GM12801 (cell line): ENCODE data around the gene RHOD.

Source experiments
- TF ChIP-seq, protein P1 (sequence below): IDR thresholded peaks from one replicate; pipeline ENCODE4 v1.5.1; 2011; ENCODE audit warnings: control low read depth; ENCODE audit not compliant: insufficient read length; ENCODE audit errors: extremely low read depth

Gene RHOD

DNA sequence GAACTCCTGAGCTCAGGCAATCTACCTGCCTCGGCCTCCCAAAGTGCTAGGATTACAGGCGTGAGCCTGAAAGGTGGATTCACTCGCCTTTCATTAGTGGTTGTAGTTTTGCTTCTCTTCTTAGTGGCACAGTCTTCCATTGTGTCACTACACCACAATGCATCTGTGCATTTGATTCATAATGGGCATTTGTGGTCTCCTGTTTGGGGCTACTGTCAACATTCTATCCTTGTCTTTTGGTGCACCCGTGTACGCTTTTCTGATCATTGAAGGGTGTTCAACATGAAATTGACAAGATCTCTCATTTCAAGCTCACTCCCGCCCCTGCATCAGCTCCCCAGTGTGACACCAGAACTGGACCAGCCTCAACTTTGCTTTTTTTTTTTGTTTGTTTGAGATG is 35.7 kb upstream of the RHOD start:
- TF ChIP-seq, protein P1, sequence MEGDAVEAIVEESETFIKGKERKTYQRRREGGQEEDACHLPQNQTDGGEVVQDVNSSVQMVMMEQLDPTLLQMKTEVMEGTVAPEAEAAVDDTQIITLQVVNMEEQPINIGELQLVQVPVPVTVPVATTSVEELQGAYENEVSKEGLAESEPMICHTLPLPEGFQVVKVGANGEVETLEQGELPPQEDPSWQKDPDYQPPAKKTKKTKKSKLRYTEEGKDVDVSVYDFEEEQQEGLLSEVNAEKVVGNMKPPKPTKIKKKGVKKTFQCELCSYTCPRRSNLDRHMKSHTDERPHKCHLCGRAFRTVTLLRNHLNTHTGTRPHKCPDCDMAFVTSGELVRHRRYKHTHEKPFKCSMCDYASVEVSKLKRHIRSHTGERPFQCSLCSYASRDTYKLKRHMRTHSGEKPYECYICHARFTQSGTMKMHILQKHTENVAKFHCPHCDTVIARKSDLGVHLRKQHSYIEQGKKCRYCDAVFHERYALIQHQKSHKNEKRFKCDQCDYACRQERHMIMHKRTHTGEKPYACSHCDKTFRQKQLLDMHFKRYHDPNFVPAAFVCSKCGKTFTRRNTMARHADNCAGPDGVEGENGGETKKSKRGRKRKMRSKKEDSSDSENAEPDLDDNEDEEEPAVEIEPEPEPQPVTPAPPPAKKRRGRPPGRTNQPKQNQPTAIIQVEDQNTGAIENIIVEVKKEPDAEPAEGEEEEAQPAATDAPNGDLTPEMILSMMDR = no peak

DNA sequence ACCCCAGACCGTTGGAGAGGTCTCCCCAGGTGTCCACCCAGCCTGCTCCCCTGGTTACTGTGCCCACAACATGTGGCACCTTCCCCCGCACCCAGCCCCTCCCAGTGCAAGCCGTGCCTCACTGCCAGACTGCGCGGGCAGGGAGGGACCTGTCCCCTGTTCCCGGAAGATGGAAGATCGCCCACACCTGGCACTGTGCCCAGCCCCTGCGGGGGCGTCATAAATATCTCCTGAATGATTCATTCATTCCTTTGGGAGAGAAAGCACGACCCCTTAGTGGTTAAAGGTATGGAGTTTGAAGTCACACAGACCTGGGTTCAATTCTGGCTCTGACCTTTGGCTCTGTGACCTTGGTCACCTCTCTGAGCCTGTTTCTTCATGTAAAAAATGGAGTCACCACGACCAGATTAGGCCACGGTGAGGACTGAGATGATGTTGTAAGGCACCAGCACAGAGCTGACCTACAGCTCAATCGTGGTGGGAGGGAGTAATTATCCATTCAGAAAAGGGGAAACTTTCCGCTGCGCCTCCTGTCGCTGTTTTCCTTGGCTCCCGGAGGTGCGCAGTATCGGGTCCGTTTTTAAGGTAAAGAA is 34.2 kb upstream of the RHOD start:
- TF ChIP-seq, protein P1 = no peak

DNA sequence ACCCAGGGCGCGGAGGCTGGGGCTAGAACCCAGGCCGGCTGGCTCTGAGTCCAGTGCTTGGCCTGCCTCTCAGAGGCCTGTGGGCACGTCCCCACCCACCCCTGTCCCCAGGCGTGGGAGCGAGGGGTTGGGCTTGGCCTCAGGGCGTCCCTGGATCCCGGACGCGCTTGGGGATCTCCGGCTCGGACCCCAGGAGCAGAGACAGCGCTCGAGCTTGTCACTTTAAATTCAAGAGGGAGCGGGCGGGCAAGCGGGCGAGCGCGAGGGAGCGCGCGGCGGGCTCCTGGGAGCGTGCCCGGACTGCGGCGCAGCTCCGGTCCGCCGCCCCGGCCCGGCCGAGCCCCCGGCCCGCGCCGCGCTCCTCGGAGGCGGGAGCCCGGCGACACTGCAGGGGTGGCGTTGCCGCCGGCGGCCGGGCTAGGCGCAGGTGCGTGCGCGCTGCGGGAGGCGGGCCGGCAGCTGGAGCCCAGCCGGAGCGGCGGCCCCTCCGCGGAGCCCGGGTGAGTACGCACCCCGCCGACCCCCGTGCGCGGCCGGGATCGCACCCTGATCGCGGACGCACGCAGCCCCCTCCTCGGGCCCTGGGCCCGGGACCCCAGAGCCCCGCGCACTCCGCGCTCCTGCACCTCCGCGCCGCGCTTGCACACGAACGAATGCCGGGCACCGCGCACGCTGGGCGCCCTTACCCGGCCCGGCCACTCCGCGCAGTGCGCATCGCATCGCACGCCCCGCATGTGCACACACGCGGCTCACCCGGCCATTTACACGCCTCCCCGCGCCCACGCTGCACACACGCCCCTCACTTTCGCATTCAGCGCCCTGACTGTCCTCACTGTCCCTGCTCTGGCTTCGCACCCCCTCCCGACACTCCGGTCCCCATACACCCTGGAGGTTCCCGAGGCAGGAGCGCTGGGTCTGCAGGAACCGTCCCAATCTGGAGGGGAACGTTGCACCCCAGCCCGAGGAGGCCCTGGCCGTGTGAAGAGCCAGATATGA is 33.4 kb upstream of the RHOD start, which contains the start of gene SYT12:
Gene SYT12, plus strand, starts transcription at position 174 of the 996 bp plus-strand sequence. CDS start 7,011 bp downstream, outside the sequence.
- TF ChIP-seq, protein P1 = no peak

DNA sequence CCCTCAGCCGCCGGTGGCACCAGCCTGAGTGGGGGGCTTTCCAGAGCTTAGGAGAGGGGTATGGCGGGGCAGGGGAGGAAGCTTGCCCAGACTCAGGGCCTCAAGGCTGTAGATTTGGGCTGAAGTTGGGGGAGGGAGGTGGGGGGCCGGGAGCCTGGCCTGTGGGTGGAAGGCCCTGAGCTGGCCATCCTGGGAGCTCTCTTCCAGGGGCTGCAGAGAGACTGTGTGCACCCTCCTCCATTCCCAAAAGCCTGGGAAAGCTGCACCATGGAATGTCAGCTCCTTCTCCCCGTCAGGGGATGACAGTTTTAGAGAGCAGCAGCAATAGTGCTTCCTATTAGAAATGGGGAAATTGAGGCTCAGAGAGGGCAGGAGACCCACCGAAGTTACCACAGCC is 32.7 kb upstream of the RHOD start:
- TF ChIP-seq, protein P1 = no peak

DNA sequence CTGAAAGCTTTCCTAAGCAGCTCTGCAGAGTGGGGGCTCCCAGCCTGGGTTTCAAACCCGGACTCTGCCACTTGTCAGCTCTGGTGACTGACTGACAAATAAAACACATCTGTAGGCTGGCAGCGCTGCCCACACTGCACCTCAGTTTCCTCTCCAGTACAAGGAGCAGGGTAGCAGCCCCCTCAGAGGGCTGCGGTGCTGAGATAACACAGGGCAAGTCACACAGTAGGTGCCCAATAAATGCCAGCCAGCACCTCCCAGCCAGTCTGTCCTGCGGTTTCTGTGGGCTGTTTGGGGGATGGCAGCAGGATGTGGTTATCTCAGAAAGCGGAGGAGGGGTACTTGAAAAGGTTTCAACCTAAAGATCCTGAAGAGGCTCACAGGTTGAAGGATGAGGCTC is 32.2 kb upstream of the RHOD start:
- TF ChIP-seq, protein P1 = no peak

DNA sequence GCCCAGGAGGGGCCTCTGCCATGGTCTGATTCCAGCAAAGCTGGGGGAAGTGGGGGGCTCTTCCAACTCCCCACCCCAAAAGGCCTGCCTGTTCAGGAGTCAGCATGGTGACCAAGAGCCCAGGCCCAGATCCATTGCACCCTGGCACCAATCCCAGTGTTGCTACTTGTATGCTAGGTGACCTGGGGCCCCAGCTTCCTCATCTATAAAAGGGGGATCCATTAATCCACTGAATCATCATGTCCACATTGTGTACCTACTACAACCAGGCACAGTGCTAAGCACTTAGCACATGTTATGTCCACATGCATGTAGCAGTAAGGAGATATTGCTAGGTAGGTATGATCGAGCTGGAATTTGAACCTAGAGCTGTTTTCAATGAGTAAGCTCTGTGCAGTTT is 31.7 kb upstream of the RHOD start:
- TF ChIP-seq, protein P1 = no peak

DNA sequence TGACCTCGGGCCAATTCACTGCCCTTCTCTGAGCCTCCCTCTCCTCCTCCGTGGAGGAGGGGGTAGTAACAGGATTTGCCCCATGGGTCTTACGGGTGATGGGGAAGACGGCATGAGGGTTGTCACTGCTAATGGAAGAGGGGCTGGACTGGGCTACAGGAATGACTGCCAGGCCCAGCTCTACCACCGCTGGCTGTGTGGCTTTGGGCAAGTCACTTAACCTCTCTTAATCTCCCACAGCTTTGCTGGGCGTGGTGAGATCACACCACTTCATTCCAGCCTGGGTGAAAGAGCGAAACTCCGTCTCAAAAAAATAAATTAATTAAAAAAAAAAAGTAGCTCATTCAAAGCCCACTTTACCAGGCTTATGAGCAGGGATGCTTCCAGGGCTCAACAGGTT is 30.9 kb upstream of the RHOD start:
- TF ChIP-seq, protein P1 = no peak
